CD4-positive, alpha-beta memory T cell (primary cell): ENCODE data around the gene UNC119. TPM values are rescaled to one million over a fixed set of nuclear protein-coding genes. Genes with fewer than 3 reads are reported as not detected.

Experiments
- CTCF ChIA-PET: fragments of 350-600 bp; sonication (Branson Sonifier 250); formaldehyde crosslinking; loops from one replicate; lab custom pipeline; 2021; ENCODE audit warnings: inconsistent platforms; ENCODE audit not compliant: partially characterized antibody; lab: Charles Lee
- POLR2A ChIA-PET: fragments of 350-600 bp; sonication (Branson Sonifier 250); formaldehyde crosslinking; loops from one replicate; lab custom pipeline; 2021; ENCODE audit not compliant: partially characterized antibody; lab: Charles Lee
- DNase-seq, 5 donors: peaks; one replicate each; pipeline versions ENCODE4 v3.0.0 to v3.0.0-alpha.2; 2020 to 2022; ENCODE audit warnings: mixed read lengths in 1 of 5
- H3K27ac ChIP-seq: one replicate; pipeline ENCODE4 v1.7.0; 2013; ENCODE audit warnings: low read depth, low read length
- H3K27me3 ChIP-seq: 2 replicates; pipeline ENCODE4 v1.7.0; 2013; ENCODE audit warnings: mild to moderate bottlenecking, low read length, moderate library complexity; ENCODE audit not compliant: insufficient read depth
- H3K36me3 ChIP-seq: 2 replicates; pipeline ENCODE4 v1.7.0; 2013; ENCODE audit warnings: mild to moderate bottlenecking, low read length, moderate library complexity; ENCODE audit not compliant: insufficient read depth
- H3K4me1 ChIP-seq: 2 replicates; pipeline ENCODE4 v1.7.0; 2013; ENCODE audit warnings: mild to moderate bottlenecking, low read length, moderate library complexity; ENCODE audit not compliant: insufficient read depth
- H3K4me3 ChIP-seq, 2 donors: one replicate each; pipeline ENCODE4 v1.7.0; 2013; ENCODE audit warnings: low read length in 2 of 2, mild to moderate bottlenecking in 1 of 2
- H3K9me3 ChIP-seq, 2 donors: one replicate each; pipeline ENCODE4 v1.7.0; 2013; ENCODE audit warnings: low read length in 2 of 2, control low read depth in 1 of 2; ENCODE audit not compliant: control insufficient read depth in 1 of 2
- H3K27ac Mint-ChIP-seq, 7 donors: one replicate each; pipeline ENCODE4 v1.8.0; 2020 to 2021; ENCODE audit warnings: mixed read lengths in 7 of 7, mild to moderate bottlenecking in 6 of 7, inconsistent platforms in 3 of 7, moderate library complexity in 3 of 7
- H3K27me3 Mint-ChIP-seq, 2 donors: one replicate each; pipeline ENCODE4 v1.8.0; 2020 to 2021; ENCODE audit warnings: mixed read lengths in 2 of 2
- H3K36me3 Mint-ChIP-seq, 2 donors: one replicate each; pipeline ENCODE4 v1.8.0; 2020 to 2021; ENCODE audit warnings: mixed read lengths in 2 of 2, inconsistent platforms in 1 of 2, mild to moderate bottlenecking in 1 of 2
- H3K4me1 Mint-ChIP-seq, 4 donors: one replicate each; pipeline ENCODE4 v1.8.0; 2020 to 2021; ENCODE audit warnings: mixed read lengths in 4 of 4, mild to moderate bottlenecking in 1 of 4
- H3K4me3 Mint-ChIP-seq, 8 donors: one replicate each; pipeline ENCODE4 v1.8.0; 2020 to 2021; ENCODE audit warnings: mixed read lengths in 8 of 8, mild to moderate bottlenecking in 7 of 8, moderate library complexity in 6 of 8, inconsistent platforms in 3 of 8
- H3K9me3 Mint-ChIP-seq, 8 donors: one replicate each; pipeline ENCODE4 v1.8.0; 2020 to 2021; ENCODE audit warnings: mixed read lengths in 8 of 8, mild to moderate bottlenecking in 5 of 8, inconsistent platforms in 3 of 8, moderate library complexity in 1 of 8
- intact Hi-C: fragments of 100-400 bp; cut with micrococcal nuclease; formaldehyde crosslinking; loops from one replicate; pipeline ENCODE4 v1.15.1; 2023
- polyA plus RNA-seq, 2 donors: library from polyadenylated mRNA; unstranded; fragments of 300-500 nt; fragmentation: Illumina TruSeq; gene quantifications; one replicate each; pipeline ENCODE4 v1.2.3, GENCODE V29; 2021
- total RNA-seq, 2 experiments: library from RNA; stranded (reverse); gene quantifications; one replicate each; pipeline ENCODE4 v1.2.3, GENCODE V29; 2021

Gene UNC119
- total and polyA plus RNA-seq, 4 experiments from 2014 or later, result 31.8 to 44.0 (median 39.2) TPM

DNA sequence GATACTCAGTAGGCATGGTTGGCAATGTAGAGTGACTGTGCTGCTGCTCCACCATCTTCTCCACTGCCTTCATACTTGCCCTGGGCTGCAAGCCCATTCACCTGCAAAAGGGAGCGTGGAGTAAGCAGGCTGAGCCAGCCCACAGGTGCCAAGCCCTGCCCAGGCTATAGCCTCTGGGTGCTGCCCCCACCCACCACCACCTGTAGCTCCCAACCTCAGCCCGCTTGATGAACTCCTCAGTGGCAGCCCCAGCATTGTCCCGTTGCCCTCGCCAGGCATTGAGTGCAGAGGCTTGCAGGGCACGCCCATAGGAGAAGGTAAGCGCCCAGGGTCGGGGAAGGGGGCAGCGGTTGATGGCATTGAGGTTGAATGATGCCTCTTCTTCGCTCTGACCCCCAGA is 21.1 kb upstream of the UNC119 start:
- Histone ChIP-seq H3K27ac (no peak overlapping the region), H3K36me3 (no peaks in the 10 kb centered on the region), H3K9me3 (no peaks in the 10 kb centered on the region), H3K4me1 (peaks cover 59% of the 10 kb centered on the region), H3K4me3 (no peak overlapping the region), H3K27me3 (no peaks in the 10 kb centered on the region)
- CTCF ChIA-PET, result interaction anchor here (4.6 kb wide), 1 partner anchor 25 kb away, joined by 26 read pairs; no protein-coding TSS in a partner anchor
- Mint-ChIP-seq H3K9me3 (no peaks in the 10 kb centered on the region), H3K36me3 (peaks cover 0 to 23% of the 10 kb centered on the region in 2 donors), H3K4me1 (peaks cover 33 to 74% (median 49%) of the 10 kb centered on the region in 4 donors), H3K4me3 (peak overlapping the region in 1 of 8 donors; percentile 98), H3K27ac (peak overlapping the region in 3 of 7 donors; percentile 18 to 80 (median 37)), H3K27me3 (no peaks in the 10 kb centered on the region)
- intact Hi-C loops, result no loop called here
- POLR2A ChIA-PET, result interaction anchor here (1.4 to 13.1 kb wide), 2 partner anchors 22 to 27 kb away, joined by 4 to 169 read pairs; partner anchors contain the start of gene SPAG5
- no peak for DNase-seq

DNA sequence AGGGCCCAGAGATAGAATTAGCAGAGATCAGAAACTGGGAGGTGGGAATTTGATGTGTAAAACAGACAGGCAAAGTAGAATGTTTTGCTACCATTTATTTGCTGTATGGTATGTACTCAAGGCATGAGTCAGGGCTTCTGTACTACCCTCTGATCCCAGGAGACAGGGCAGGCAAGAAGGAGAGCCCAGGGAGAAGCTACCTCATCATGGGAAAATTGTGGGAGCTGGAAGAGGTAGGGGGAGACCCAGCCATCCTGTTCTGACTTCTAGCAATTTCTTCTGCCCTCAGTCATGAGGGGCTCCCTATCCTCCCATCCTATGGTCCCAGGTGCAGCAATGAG is 20.6 kb upstream of the UNC119 start:
- ChIA-PET CTCF (interaction anchor here (4.6 kb wide), 1 partner anchor 25 kb away, joined by 26 read pairs; no protein-coding TSS in a partner anchor), POLR2A (interaction anchor here (1.4 to 13.1 kb wide), 6 partner anchors 10 to 72 kb away, joined by 4 to 169 read pairs (median 14); partner anchors contain the start of genes BLTP2, SPAG5 and UNC119)
- H3K9me3 Mint-ChIP-seq, result no peaks in the 10 kb centered on the region
- DNase-seq, result no peak
- peaks cover under 1 to 23% of the 10 kb centered on the region in 2 donors for H3K36me3 Mint-ChIP-seq
- peaks cover 36 to 77% (median 54%) of the 10 kb centered on the region in 4 donors for H3K4me1 Mint-ChIP-seq
- Histone ChIP-seq H3K4me1 (peaks cover 64% of the 10 kb centered on the region), H3K36me3 (no peaks in the 10 kb centered on the region), H3K4me3 (no peak overlapping the region), H3K27ac (no peak overlapping the region), H3K9me3 (no peaks in the 10 kb centered on the region), H3K27me3 (no peaks in the 10 kb centered on the region)
- peak overlapping the region in 6 of 7 donors; percentile 22 to 98 (median 87) for H3K27ac Mint-ChIP-seq
- peak overlapping the region in 4 of 8 donors; percentile 20 to 98 (median 78) for H3K4me3 Mint-ChIP-seq
- H3K27me3 Mint-ChIP-seq, result no peaks in the 10 kb centered on the region
- intact Hi-C loops, result no loop called here

DNA sequence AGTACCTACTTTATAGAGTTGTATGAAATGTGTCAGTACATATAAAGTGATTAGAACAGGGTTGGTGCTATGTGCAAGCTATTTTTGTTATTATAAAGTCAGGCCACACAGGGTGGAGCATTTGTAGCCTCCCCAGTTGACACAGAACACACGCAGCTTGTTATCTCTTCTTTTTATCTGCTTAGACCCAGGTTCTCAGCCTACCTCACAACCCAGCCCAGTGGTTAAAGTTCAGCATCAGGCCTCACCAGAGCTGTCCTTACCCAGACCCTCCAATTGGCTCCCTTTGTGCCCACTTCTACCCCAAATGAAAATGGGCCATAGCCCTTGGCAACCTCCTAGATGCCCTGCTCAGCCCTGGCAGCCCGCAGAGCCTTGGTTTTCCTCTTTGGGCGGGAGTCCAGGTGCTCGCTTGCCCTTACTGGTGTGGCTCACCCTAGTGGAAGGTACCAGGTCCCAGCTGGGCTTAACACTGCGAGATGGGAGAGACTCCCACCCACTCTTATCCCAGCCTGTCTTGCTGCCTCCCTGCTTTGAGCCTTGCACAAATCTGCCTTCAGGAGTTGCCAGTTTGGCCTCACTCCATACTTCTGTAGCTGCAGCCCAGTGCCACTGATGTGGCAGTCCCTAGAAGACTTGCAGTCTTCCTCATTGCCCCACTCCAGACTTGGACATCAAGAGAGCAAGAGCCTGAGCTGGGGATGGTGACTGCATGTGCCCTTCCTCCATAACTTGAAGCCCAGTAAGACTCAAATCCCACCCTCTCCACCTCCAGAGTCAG is 20.0 kb upstream of the UNC119 start:
- Histone ChIP-seq H3K9me3 (no peaks in the 10 kb centered on the region), H3K4me3 (peak overlapping the region in 1 of 2 donors; percentile 59), H3K27me3 (no peaks in the 10 kb centered on the region), H3K36me3 (no peaks in the 10 kb centered on the region), H3K27ac (peak overlapping the region; percentile 79), H3K4me1 (peaks cover 69% of the 10 kb centered on the region)
- peak overlapping the region; percentile 80 to 98 (median 97) for H3K27ac Mint-ChIP-seq
- H3K36me3 Mint-ChIP-seq, result peaks cover 5 to 27% of the 10 kb centered on the region in 2 donors
- intact Hi-C loops, result no loop called here
- POLR2A ChIA-PET, result interaction anchor here (1.1 to 13.1 kb wide), 15 partner anchors 8 to 379 kb away, joined by 3 to 169 read pairs (median 9); partner anchors contain the start of genes BLTP2, PHF12, PROCA1 and RPL23A
- peak overlapping the region; percentile 96 to 99 (median 97) for H3K4me3 Mint-ChIP-seq
- H3K27me3 Mint-ChIP-seq, result no peaks in the 10 kb centered on the region
- CTCF ChIA-PET, result interaction anchor here (0.9 to 4.6 kb wide), 7 partner anchors 16 to 42 kb away, joined by 3 to 26 read pairs (median 7); partner anchors contain the start of genes RSKR and UNC119
- H3K4me1 Mint-ChIP-seq, result peaks cover 41 to 82% (median 59%) of the 10 kb centered on the region in 4 donors
- no peaks in the 10 kb centered on the region for H3K9me3 Mint-ChIP-seq
- peak in 2 of 5 donors; percentile 16 to 27 for DNase-seq

DNA sequence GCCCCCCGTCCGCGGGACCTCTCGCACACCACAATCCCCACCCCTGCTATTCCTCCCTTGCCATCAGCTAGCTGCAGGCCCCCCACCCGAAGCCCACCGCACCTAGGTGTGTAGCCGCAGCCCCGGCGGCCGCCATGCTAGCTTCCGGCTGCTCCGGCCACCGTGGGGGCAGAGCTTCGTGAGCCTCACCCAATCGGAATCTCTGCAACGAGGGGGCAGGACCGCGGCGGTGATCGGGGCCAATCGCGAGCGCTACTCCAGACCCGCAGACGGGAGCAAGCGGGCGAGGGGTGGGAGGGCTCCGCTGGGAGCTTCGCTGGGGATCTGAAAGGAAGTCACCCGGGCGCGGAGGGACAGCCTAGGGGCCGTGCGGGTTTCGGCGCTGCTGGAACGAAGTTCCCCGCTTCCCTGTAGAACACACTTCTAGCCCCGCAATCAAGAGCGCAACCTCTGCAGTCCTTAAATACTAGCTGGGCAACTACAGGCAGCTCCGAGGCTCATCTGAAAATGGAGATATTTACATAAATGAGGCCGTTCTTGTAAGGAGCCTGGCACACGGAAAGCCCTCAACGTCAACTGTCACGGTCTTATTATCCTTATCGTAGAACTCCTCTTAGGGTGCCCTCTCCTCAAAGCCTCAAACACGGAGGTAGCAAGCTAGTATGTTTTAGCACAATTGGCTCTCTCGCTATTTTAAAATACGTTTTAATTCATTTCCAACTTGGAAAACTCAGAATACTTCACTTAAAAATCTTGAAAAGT is 19.1 kb upstream of the UNC119 start, which contains the start of gene PIGS:
TSS of gene PIGS (minus strand) at position 164 of the 762 bp plus-strand sequence. CDS start at position 136, 28 bp downstream.
- H3K9me3 ChIP-seq, result no peaks in the 10 kb centered on the region
- no peaks in the 10 kb centered on the region for H3K27me3 ChIP-seq
- CTCF ChIA-PET, result interaction anchor here (0.6 to 4.6 kb wide), 10 partner anchors 10 to 95 kb away, joined by 3 to 26 read pairs (median 4); partner anchors contain the start of genes RSKR and UNC119
- H3K27ac ChIP-seq, result peak within 1 kb of the TSS; percentile 79
- H3K36me3 ChIP-seq, result no peaks in the 10 kb centered on the region
- intact Hi-C loops, result loop anchor here (1.0 kb wide), 2 partner anchors 19 to 28 kb away; partner anchors contain the start of genes SPAG5 and UNC119
- H3K4me3 ChIP-seq, result peak within 1 kb of the TSS; percentile 59 to 93
- Mint-ChIP-seq H3K27me3 (no peaks in the 10 kb centered on the region), H3K27ac (peak within 1 kb of the TSS; percentile 80 to 98 (median 97)), H3K36me3 (peaks cover 5 to 27% of the 10 kb centered on the region in 2 donors), H3K4me3 (peak within 1 kb of the TSS; percentile 96 to 99 (median 97)), H3K4me1 (peaks cover 41 to 82% (median 57%) of the 10 kb centered on the region in 4 donors), H3K9me3 (no peaks in the 10 kb centered on the region)
- POLR2A ChIA-PET, result interaction anchor here (0.9 to 13.1 kb wide), 24 partner anchors 9 to 380 kb away, joined by 3 to 169 read pairs (median 6); partner anchors contain the start of genes BLTP2, PHF12, POLDIP2 and PROCA1
- peaks cover 68% of the 10 kb centered on the region for H3K4me1 ChIP-seq
- DNase-seq, result peak; percentile 84 to 93 (median 87)

DNA sequence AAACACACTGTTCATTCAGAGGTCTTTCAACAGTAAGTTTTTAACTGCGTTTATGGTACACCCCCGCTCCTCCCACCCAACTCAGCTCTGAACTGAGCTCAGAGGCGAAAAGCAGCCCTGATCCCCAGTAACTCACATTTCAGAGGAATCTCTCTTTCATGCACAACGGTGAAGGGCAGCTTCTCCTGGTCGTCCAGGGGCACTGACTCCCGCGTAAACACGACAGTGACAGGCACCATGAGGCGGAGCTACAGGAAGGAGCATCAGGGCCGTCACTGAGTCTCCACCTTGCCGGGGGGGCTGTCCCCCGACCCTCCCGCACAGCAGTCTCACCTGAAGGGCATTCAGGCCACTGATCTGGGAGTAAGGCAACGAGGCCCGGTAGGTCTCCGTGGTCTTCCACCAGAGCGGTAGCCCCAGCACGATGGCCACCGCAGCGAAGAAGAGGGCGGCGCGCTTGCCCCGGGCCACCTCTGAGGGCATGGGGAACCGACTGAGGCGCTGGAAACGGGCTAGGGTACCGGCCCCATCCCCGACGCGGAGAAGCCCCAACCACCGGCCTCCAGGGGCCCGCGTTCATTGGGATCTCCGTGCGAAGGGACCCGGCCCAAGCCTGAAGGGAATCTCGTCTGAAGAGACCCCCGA is 18.4 kb upstream of the UNC119 start:
- H3K4me3 ChIP-seq, result peak overlapping the region; percentile 59 to 93

DNA sequence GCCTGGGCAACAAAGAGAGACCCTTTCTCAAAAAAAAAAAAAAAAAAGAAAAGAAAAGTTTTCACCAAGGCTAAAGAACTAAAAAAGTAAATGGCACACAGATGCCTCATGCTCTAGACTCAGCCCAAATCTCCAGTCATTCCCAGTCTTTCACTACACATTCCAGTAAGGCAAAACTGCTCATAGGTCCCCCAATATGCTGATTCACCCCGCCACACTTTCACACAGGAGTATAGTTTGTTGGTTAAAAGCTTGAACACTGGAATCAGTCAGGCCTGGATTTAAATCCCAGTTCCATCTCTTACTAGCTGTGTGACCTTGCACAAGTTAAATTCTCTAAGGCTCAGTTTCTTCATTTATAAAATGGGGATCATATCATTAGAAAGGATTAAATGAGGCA is 17.0 kb upstream of the UNC119 start:
- ChIA-PET POLR2A (interaction anchor here (1.1 to 13.1 kb wide), 3 partner anchors 15 to 31 kb away, joined by 3 to 169 read pairs (median 48); partner anchors contain the start of gene SPAG5), CTCF (interaction anchor here (0.7 kb wide), 2 partner anchors 24 to 42 kb away, joined by 3 read pairs; no protein-coding TSS in a partner anchor)
- peaks cover 5 to 31% of the 10 kb centered on the region in 2 donors for H3K36me3 Mint-ChIP-seq
- H3K9me3 Mint-ChIP-seq, result no peaks in the 10 kb centered on the region
- Histone ChIP-seq H3K27ac (no peak overlapping the region), H3K36me3 (no peaks in the 10 kb centered on the region), H3K4me1 (peaks cover 60% of the 10 kb centered on the region), H3K27me3 (no peaks in the 10 kb centered on the region), H3K4me3 (no peak overlapping the region), H3K9me3 (no peaks in the 10 kb centered on the region)
- H3K4me1 Mint-ChIP-seq, result peaks cover 35 to 66% (median 53%) of the 10 kb centered on the region in 4 donors
- H3K27ac Mint-ChIP-seq, result peak overlapping the region in 5 of 7 donors; percentile 1 to 80 (median 66)
- intact Hi-C loops, result no loop called here
- H3K4me3 Mint-ChIP-seq, result peak overlapping the region in 7 of 8 donors; percentile 96 to 98 (median 97)
- no peak for DNase-seq
- no peaks in the 10 kb centered on the region for H3K27me3 Mint-ChIP-seq

More for the DNA sequence above, 18.4 kb upstream of the UNC119 start:
- peak; percentile 34 to 74 (median 49) for DNase-seq
- Histone ChIP-seq H3K27me3 (no peaks in the 10 kb centered on the region), H3K36me3 (no peaks in the 10 kb centered on the region), H3K4me1 (peaks cover 64% of the 10 kb centered on the region), H3K9me3 (no peaks in the 10 kb centered on the region), H3K27ac (peak overlapping the region; percentile 79)
- H3K27ac Mint-ChIP-seq, result peak overlapping the region; percentile 80 to 98 (median 97)
- POLR2A ChIA-PET, result interaction anchor here (0.6 to 13.1 kb wide), 25 partner anchors 8 to 381 kb away, joined by 3 to 169 read pairs (median 5); partner anchors contain the start of genes BLTP2, PHF12, POLDIP2 and PROCA1
- intact Hi-C loops, result loop anchor here (1.0 kb wide), 2 partner anchors 19 to 28 kb away; partner anchors contain the start of genes SPAG5 and UNC119
- no peaks in the 10 kb centered on the region for H3K9me3 Mint-ChIP-seq
- no peaks in the 10 kb centered on the region for H3K27me3 Mint-ChIP-seq
- peaks cover 5 to 25% of the 10 kb centered on the region in 2 donors for H3K36me3 Mint-ChIP-seq
- peaks cover 37 to 75% (median 52%) of the 10 kb centered on the region in 4 donors for H3K4me1 Mint-ChIP-seq
- peak overlapping the region; percentile 96 to 99 (median 97) for H3K4me3 Mint-ChIP-seq
- CTCF ChIA-PET, result interaction anchor here (0.6 to 4.6 kb wide), 11 partner anchors 9 to 96 kb away, joined by 3 to 26 read pairs (median 3); partner anchors contain the start of gene UNC119
